H9 (cell line): ENCODE measurements around the gene ADAMTSL3. TPM values are rescaled to one million over a fixed set of nuclear protein-coding genes. Genes with fewer than 3 reads are reported as not detected.
"Not testable (repeated sequence)": the region's sequence is repeated elsewhere in the genome, so short reads cannot be mapped to it uniquely, and the experiment has no call there.

Source experiments
- DNase-seq: peaks from one replicate; pipeline ENCODE4 v3.0.0-alpha.2; 2017
- H2AFZ ChIP-seq: one replicate; pipeline ENCODE4 v1.6.1; 2013; ENCODE audit warnings: mild to moderate bottlenecking, low read length, control low read depth, moderate library complexity
- H2AK5ac ChIP-seq: 2 replicates; pipeline ENCODE4 v1.6.1; 2013; ENCODE audit warnings: low read length, control low read depth, mixed read lengths; ENCODE audit not compliant: insufficient read length
- H2BK120ac ChIP-seq: one replicate; pipeline ENCODE4 v1.6.1; 2013; ENCODE audit warnings: low read depth, mild to moderate bottlenecking, low read length, control low read depth, inconsistent platforms; ENCODE audit not compliant: poor library complexity, severe bottlenecking
- H2BK12ac ChIP-seq: 2 replicates; pipeline ENCODE4 v1.6.1; 2013; ENCODE audit warnings: low read length, control low read depth, mixed read lengths, low read depth; ENCODE audit not compliant: insufficient read length
- H2BK15ac ChIP-seq: 2 replicates; pipeline ENCODE4 v1.6.1; 2013; ENCODE audit warnings: low read depth, low read length, control low read depth
- H2BK20ac ChIP-seq: one replicate; pipeline ENCODE4 v1.6.1; 2013; ENCODE audit warnings: low read depth, mild to moderate bottlenecking, low read length, control low read depth, inconsistent platforms; ENCODE audit not compliant: poor library complexity, severe bottlenecking
- H2BK5ac ChIP-seq: 2 replicates; pipeline ENCODE4 v1.6.1; 2013; ENCODE audit warnings: low read length, control low read depth, mixed read lengths; ENCODE audit not compliant: insufficient read length
- H3K14ac ChIP-seq: 2 replicates; pipeline ENCODE4 v1.6.1; 2013; ENCODE audit warnings: low read length, control low read depth; ENCODE audit not compliant: insufficient read depth
- H3K18ac ChIP-seq: 2 replicates; pipeline ENCODE4 v1.6.1; 2013; ENCODE audit warnings: low read depth, mild to moderate bottlenecking, mixed read lengths, low read length, control low read depth; ENCODE audit not compliant: insufficient read length
- H3K23ac ChIP-seq: 2 replicates; pipeline ENCODE4 v1.6.1; 2013; ENCODE audit warnings: low read length, control low read depth, mixed read lengths, low read depth; ENCODE audit not compliant: insufficient read length
- H3K23me2 ChIP-seq: 2 replicates; pipeline ENCODE4 v1.6.1; 2013; ENCODE audit warnings: low read depth, mild to moderate bottlenecking, mixed read lengths, low read length, control low read depth; ENCODE audit not compliant: insufficient read length, poor library complexity, severe bottlenecking
- H3K27ac ChIP-seq: 2 replicates; pipeline ENCODE4 v1.5.1; 2013; ENCODE audit warnings: low read length, control low read depth, mixed read lengths, low read depth; ENCODE audit not compliant: insufficient read length
- H3K27me3 ChIP-seq: 2 replicates; pipeline ENCODE4 v1.6.1; 2013; ENCODE audit warnings: low read length, control low read depth, inconsistent platforms; ENCODE audit not compliant: insufficient read depth
- H3K4ac ChIP-seq: 2 replicates; pipeline ENCODE4 v1.6.1; 2013; ENCODE audit warnings: low read depth, mild to moderate bottlenecking, control low read depth, inconsistent platforms, low read length, moderate library complexity
- H3K4me1 ChIP-seq: 2 replicates; pipeline ENCODE4 v1.6.1; 2013; ENCODE audit warnings: low read length, control low read depth, inconsistent platforms; ENCODE audit not compliant: insufficient read depth
- H3K4me2 ChIP-seq: 2 replicates; pipeline ENCODE4 v1.6.1; 2013; ENCODE audit warnings: low read length, control low read depth, mixed read lengths; ENCODE audit not compliant: insufficient read length, insufficient read depth
- H3K56ac ChIP-seq: 2 replicates; pipeline ENCODE4 v1.6.1; 2013; ENCODE audit warnings: low read depth, mild to moderate bottlenecking, mixed read lengths, low read length, control low read depth; ENCODE audit not compliant: insufficient read length
- H3K79me1 ChIP-seq: 2 replicates; pipeline ENCODE4 v1.6.1; 2013; ENCODE audit warnings: low read depth, mild to moderate bottlenecking, moderate library complexity, low read length, control low read depth, inconsistent platforms; ENCODE audit not compliant: insufficient read depth, poor library complexity, severe bottlenecking
- H3K79me2 ChIP-seq: 2 replicates; pipeline ENCODE4 v1.6.1; 2013; ENCODE audit warnings: low read length, control low read depth, inconsistent platforms; ENCODE audit not compliant: insufficient read depth
- H3K9ac ChIP-seq: 2 replicates; pipeline ENCODE4 v1.6.1; 2013; ENCODE audit warnings: low read length, control low read depth, mixed read lengths; ENCODE audit not compliant: insufficient read length; ENCODE audit errors: extremely low read depth
- H3K9me3 ChIP-seq: one replicate; pipeline ENCODE4 v1.6.1; 2013; ENCODE audit warnings: low read depth, low read length, inconsistent platforms; ENCODE audit not compliant: control insufficient read depth
- H3T11ph ChIP-seq: one replicate; pipeline ENCODE4 v1.6.1; 2013; ENCODE audit warnings: mild to moderate bottlenecking, low read length, control low read depth, inconsistent platforms
- H4K20me1 ChIP-seq: one replicate; pipeline ENCODE4 v1.6.1; 2013; ENCODE audit not compliant: control insufficient read depth, insufficient read length, insufficient read depth
- H4K5ac ChIP-seq: 2 replicates; pipeline ENCODE4 v1.6.1; 2013; ENCODE audit warnings: low read depth, mild to moderate bottlenecking, mixed read lengths, low read length, control low read depth; ENCODE audit not compliant: insufficient read length
- H4K8ac ChIP-seq: replicated peaks from 2 replicates; pipeline ENCODE4 v1.6.1; 2013; ENCODE audit warnings: low read length, control low read depth, mixed read lengths, low read depth; ENCODE audit not compliant: insufficient read length
- H4K91ac ChIP-seq: 2 replicates; pipeline ENCODE4 v1.6.1; 2013; ENCODE audit warnings: low read depth, mild to moderate bottlenecking, moderate library complexity, mixed read lengths, low read length, control low read depth; ENCODE audit not compliant: insufficient read length
- H3K27ac Mint-ChIP-seq, 3 experiments: 2 replicates in 2 of 3; 3 replicates in 1 of 3; pipeline ENCODE4 v1.8.0; 2020 to 2021; ENCODE audit warnings: mixed read lengths in 3 of 3, mild to moderate bottlenecking in 1 of 3, moderate library complexity in 1 of 3
- H3K27me3 Mint-ChIP-seq: 2 replicates; pipeline ENCODE4 v1.8.0; 2021; ENCODE audit warnings: low read depth, mild to moderate bottlenecking, moderate library complexity, mixed read lengths
- H3K36me3 Mint-ChIP-seq, 3 experiments: 2 replicates in 2 of 3; 3 replicates in 1 of 3; pipeline ENCODE4 v1.8.0; 2020 to 2021; ENCODE audit warnings: low read depth in 3 of 3, mixed read lengths in 3 of 3; ENCODE audit not compliant: insufficient read depth in 1 of 3
- H3K4me1 Mint-ChIP-seq, 2 experiments: 2 replicates each; pipeline ENCODE4 v1.8.0; 2020; ENCODE audit warnings: mixed read lengths in 2 of 2
- H3K4me3 Mint-ChIP-seq, 2 experiments: 2 replicates in 1 of 2; 3 replicates in 1 of 2; pipeline ENCODE4 v1.8.0; 2020 to 2021; ENCODE audit warnings: mild to moderate bottlenecking in 2 of 2, mixed read lengths in 2 of 2, moderate library complexity in 1 of 2
- H3K9me3 Mint-ChIP-seq, 2 experiments: 2 replicates in 1 of 2; 3 replicates in 1 of 2; pipeline ENCODE4 v1.8.0; 2020; ENCODE audit warnings: mild to moderate bottlenecking in 2 of 2, mixed read lengths in 2 of 2, moderate library complexity in 1 of 2
- CTCF ChIP-seq: fragments of 200-600 bp; sonication (generic); conservative IDR thresholded peaks from 3 replicates; pipeline ENCODE4 v1.8.0; 2021; ENCODE audit warnings: antibody characterized with exemption, mild to moderate bottlenecking
- WGBS: extraction: QIAGEN DNeasy Blood & Tissue Kit; methylation state at CpG from one replicate; pipeline ENCODE4 v1.1.7; 2013; ENCODE audit warnings: missing lambda C conversion rate, low lambda C conversion rate, mixed read lengths; ENCODE audit not compliant: insufficient read length; ENCODE audit errors: extremely low coverage; 5-methylcytosine and 5-hydroxymethylcytosine counted together
- total RNA-seq: library from RNA; stranded (reverse); gene quantifications from 2 replicates; pipeline ENCODE4 v1.2.1, GENCODE V29; 2021

The ADAMTSL3 gene
- total RNA-seq, 1 experiment from 2014 or later: 0.39 TPM

DNA sequence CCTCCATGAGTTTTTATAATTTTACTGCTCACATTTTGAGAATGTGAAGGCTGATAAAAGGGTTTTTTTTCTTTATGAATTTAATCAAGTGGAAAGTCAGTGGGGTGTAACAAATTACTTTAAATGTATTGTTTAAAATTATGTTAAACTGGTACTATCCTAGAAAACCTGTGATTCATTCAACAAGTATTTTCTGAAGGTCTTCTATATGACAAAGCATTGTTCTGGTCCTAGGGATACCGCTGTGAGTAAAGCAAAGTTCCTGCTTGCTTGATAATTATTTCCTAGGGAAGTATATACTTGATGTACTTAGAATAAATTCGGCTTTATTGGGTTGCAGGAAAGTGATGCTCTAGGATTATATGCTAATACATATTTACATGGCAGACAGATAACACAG, 428.8 kb downstream of the ADAMTSL3 start:
- no peak for TF ChIP-seq CTCF
- Histone ChIP-seq H3K9ac (no peak overlapping the region), H4K5ac (no peak overlapping the region), H4K20me1 (no peaks in the 10 kb centered on the region), H3K4me2 (no peak overlapping the region), H3K4me1 (no peaks in the 10 kb centered on the region), H4K91ac (no peak overlapping the region), H2AK5ac (no peak overlapping the region), H3K4ac (no peak overlapping the region), H3K23me2 (peaks cover 10% of the 10 kb centered on the region), H3K9me3 (no peaks in the 10 kb centered on the region), H3K27me3 (no peaks in the 10 kb centered on the region), H2AFZ (no peak overlapping the region), H2BK120ac (no peak overlapping the region), H2BK12ac (no peak overlapping the region), H2BK5ac (no peak overlapping the region), H3K18ac (no peak overlapping the region), H3T11ph (no peak overlapping the region), H4K8ac (no peak overlapping the region), H2BK15ac (no peak overlapping the region), H3K79me1 (no peaks in the 10 kb centered on the region), H3K79me2 (no peaks in the 10 kb centered on the region), H3K27ac (no peak overlapping the region), H3K23ac (no peak overlapping the region), H3K14ac (no peak overlapping the region), H3K56ac (no peak overlapping the region), H2BK20ac (no peak overlapping the region)
- Mint-ChIP-seq H3K27me3 (peaks cover 46% of the 10 kb centered on the region), H3K36me3 (no peaks in the 10 kb centered on the region; a peak in 1 of 7 replicates), H3K9me3 (peaks cover 0 to 2% of the 10 kb centered on the region in 2 experiments; a peak in 1 of 5 replicates), H3K27ac (no peak overlapping the region), H3K4me1 (peaks cover 8 to 10% of the 10 kb centered on the region in 2 experiments), H3K4me3 (no peak overlapping the region)
- WGBS: no CpG with 5 or more reads among the region's 2 CpGs
- DNase-seq: no peak

DNA sequence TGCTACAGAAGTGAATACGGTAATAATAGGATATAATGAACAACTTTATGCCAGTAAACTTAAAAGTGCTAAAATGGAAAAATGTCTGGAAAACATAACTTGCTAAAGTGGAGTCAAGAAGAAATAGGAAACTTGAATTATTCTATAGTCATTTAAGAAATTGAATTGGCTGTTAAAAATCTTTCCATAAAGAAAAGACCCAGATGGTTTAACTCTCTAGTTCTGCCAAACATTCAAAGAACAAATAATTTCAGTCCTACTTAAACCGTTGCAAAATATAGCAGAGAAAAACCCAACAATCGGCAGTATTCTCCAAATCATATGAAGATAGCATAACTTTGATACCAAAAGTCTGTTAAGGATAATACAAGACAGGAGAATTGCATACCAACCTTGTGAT, 432.1 kb downstream of the ADAMTSL3 start:
- H2AK5ac ChIP-seq, H2BK15ac ChIP-seq, H3K36me3 Mint-ChIP-seq: not testable (repeated sequence)

More for the DNA sequence above, 432.1 kb downstream of the ADAMTSL3 start:
- H3K9ac ChIP-seq, H3K4ac ChIP-seq, H3K9me3 Mint-ChIP-seq, H4K20me1 ChIP-seq, H3K4me1 ChIP-seq, H3K79me1 ChIP-seq, H3K79me2 ChIP-seq, H3T11ph ChIP-seq, H3K4me3 Mint-ChIP-seq, H3K27me3 ChIP-seq, H3K27ac ChIP-seq, H3K23me2 ChIP-seq, H4K91ac ChIP-seq, H2AFZ ChIP-seq, H3K14ac ChIP-seq, H2BK12ac ChIP-seq, H2BK120ac ChIP-seq, H4K8ac ChIP-seq, H4K5ac ChIP-seq, H2BK20ac ChIP-seq, H2BK5ac ChIP-seq, H3K9me3 ChIP-seq, H3K18ac ChIP-seq, H3K4me1 Mint-ChIP-seq, H3K56ac ChIP-seq, DNase-seq, H3K27ac Mint-ChIP-seq, H3K4me2 ChIP-seq, H3K23ac ChIP-seq: not testable (repeated sequence)
- no CpG with 5 or more reads among the region's 3 CpGs for WGBS
- H3K27me3 Mint-ChIP-seq: peaks cover 14% of the 10 kb centered on the region
